Right atrium auricular region (tissue), 2 donors: Measurements from ENCODE around the gene ATR. TPM values are rescaled to one million over a fixed set of nuclear protein-coding genes. Genes with fewer than 3 reads are reported as not detected.
"Not testable (repeated sequence)": the region's sequence is repeated elsewhere in the genome, so short reads cannot be mapped to it uniquely, and the experiment has no call there.

ENCODE experiments used
- DNase-seq: peaks from one replicate; pipeline ENCODE4 v3.0.0-alpha.2; 2019; ENCODE audit warnings: low spot score
- H3K27ac ChIP-seq, 2 donors: fragments of 200-600 bp; sonication (generic); 1 replicate in 1 of 2; 2 replicates in 1 of 2; pipeline ENCODE4 v1.5.1; 2016 to 2019
- H3K27me3 ChIP-seq, 2 donors: fragments of 200-600 bp; sonication (generic); one replicate each; pipeline versions ENCODE4 v1.5.1 to v1.6.0; 2017 to 2019
- H3K36me3 ChIP-seq: fragments of 200-600 bp; sonication (generic); one replicate; pipeline ENCODE4 v1.5.1; 2016
- H3K4me1 ChIP-seq, 2 donors: fragments of 200-600 bp; sonication (generic); one replicate each; pipeline versions ENCODE4 v1.5.1 to v1.6.0; 2017 to 2019
- H3K4me3 ChIP-seq, 2 donors: fragments of 200-600 bp; sonication (generic); 1 replicate in 1 of 2; 2 replicates in 1 of 2; pipeline ENCODE4 v1.5.1; 2017 to 2019; ENCODE audit warnings: mild to moderate bottlenecking in 1 of 2, moderate library complexity in 1 of 2
- H3K9me3 ChIP-seq, 2 donors: fragments of 200-600 bp; sonication (generic); one replicate each; pipeline ENCODE4 v1.5.1; 2019
- total RNA-seq, 2 donors: library from RNA; depleted of rRNA; stranded (reverse); fragments of >200 nt; gene quantifications; one replicate each; pipeline ENCODE4 v1.1.0, GENCODE V29; 2016
- TF ChIP-seq, protein P1 (sequence below), 2 donors: fragments of 200-600 bp; sonication (generic); IDR thresholded peaks; one replicate each; pipeline ENCODE4 v1.5.1; 2019; ENCODE audit warnings: antibody characterized with exemption in 2 of 2

Gene ATR
- total RNA-seq, 2 donors from 2014 or later: 9.0 to 18.4 TPM

DNA sequence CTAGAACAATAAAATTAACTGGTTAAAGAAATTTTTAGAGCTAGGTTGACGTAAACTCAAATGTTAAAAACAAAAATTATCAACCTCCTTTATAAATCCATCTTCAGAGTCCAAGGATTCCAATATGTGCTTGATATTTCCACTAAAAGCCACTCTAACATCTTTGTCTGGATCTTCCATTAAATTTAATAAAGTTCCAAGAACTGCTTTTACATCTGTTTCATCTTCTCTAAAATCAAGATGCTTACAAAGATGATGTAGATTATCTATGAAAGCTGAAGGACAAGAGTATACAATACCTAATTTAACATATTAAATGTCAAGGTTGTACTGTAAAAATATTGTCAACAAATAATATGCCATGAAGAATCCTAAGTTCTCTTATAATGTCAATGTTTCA lies 24.8 kb downstream of the ATR start:
- Histone ChIP-seq H3K27me3 (no peaks in the 10 kb centered on the region), H3K27ac (no peak overlapping the region), H3K36me3 (peaks cover 61% of the 10 kb centered on the region), H3K4me1 (no peaks in the 10 kb centered on the region), H3K4me3 (no peak overlapping the region), H3K9me3 (no peaks in the 10 kb centered on the region)
- TF ChIP-seq, protein P1, sequence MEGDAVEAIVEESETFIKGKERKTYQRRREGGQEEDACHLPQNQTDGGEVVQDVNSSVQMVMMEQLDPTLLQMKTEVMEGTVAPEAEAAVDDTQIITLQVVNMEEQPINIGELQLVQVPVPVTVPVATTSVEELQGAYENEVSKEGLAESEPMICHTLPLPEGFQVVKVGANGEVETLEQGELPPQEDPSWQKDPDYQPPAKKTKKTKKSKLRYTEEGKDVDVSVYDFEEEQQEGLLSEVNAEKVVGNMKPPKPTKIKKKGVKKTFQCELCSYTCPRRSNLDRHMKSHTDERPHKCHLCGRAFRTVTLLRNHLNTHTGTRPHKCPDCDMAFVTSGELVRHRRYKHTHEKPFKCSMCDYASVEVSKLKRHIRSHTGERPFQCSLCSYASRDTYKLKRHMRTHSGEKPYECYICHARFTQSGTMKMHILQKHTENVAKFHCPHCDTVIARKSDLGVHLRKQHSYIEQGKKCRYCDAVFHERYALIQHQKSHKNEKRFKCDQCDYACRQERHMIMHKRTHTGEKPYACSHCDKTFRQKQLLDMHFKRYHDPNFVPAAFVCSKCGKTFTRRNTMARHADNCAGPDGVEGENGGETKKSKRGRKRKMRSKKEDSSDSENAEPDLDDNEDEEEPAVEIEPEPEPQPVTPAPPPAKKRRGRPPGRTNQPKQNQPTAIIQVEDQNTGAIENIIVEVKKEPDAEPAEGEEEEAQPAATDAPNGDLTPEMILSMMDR (IDR thresholded peaks at IDR 0.05): no peak
- no peak for DNase-seq

DNA sequence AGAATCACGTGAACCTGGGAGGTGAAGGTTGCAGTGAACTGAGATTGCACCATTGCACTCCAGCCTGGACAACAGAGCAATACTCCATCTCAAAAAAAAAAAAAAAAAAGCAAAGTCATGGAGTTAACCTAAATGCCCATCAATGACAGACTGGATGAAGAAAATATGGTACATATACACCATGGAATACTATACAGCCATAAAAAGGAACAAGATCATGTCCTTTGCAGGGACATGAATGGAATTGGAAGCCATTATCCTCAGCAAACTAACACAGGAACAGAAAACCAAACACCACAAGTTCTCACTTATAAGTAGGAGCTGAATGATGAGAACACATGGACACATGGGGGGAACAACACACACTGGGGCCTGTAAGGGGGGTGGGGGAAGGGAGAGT lies 26.0 kb downstream of the ATR start:
- H3K27me3 ChIP-seq, H3K4me1 ChIP-seq, H3K9me3 ChIP-seq, H3K27ac ChIP-seq, H3K4me3 ChIP-seq, DNase-seq: not testable (repeated sequence)
- peaks cover 72% of the 10 kb centered on the region for H3K36me3 ChIP-seq

DNA sequence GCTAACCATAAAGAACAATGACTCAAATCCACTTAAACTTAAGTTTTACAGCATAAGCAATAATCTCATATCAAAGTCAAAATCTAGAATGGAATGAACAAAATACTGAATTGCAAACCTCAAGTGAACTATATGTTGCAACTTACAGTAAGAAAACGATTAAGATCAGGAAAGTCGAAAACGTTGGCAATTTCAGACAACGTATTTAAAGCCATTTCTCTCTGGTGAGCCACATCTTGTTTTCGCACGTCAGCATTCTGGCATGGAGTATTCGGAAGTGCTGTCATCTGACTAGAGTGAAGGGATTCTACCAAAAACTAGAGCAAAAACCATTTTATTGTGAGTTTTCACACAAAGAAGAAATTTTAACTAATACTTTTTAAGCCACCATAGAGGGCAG lies 28.5 kb downstream of the ATR start:
- Histone ChIP-seq H3K36me3 (peaks cover 67% of the 10 kb centered on the region), H3K9me3 (no peaks in the 10 kb centered on the region), H3K4me3 (no peak overlapping the region), H3K4me1 (no peaks in the 10 kb centered on the region), H3K27me3 (no peaks in the 10 kb centered on the region), H3K27ac (no peak overlapping the region)
- no peak for DNase-seq
- TF ChIP-seq, protein P1 (IDR thresholded peaks at IDR 0.05): no peak

DNA sequence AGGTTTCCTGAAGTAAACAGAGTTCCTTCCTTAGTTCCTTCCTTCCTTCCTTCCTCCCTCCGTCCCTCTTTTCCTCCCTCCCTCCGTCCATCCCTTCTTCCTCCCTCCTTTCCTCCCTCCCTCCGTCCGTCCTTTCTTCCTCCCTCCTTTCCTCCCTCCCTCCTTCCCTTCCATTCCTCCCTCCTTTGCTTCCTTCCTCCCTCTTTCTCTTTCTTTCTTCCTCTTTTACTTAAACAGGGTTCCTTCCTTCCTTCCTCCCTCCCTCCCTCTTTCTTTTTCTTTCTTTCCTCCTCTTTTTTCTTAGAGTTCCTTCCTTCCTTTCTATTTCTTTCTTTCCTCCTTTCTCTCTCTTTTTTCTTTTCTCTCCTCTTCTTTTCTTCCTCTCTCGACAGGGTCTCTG lies 35.2 kb downstream of the ATR start:
- no peaks in the 10 kb centered on the region for H3K27me3 ChIP-seq
- TF ChIP-seq, protein P1 (IDR thresholded peaks at IDR 0.05): no peak
- DNase-seq: no peak
- no peak overlapping the region for H3K4me3 ChIP-seq
- peaks cover 24% of the 10 kb centered on the region for H3K36me3 ChIP-seq
- no peaks in the 10 kb centered on the region for H3K9me3 ChIP-seq
- H3K27ac ChIP-seq: no peak overlapping the region
- H3K4me1 ChIP-seq: no peaks in the 10 kb centered on the region

DNA sequence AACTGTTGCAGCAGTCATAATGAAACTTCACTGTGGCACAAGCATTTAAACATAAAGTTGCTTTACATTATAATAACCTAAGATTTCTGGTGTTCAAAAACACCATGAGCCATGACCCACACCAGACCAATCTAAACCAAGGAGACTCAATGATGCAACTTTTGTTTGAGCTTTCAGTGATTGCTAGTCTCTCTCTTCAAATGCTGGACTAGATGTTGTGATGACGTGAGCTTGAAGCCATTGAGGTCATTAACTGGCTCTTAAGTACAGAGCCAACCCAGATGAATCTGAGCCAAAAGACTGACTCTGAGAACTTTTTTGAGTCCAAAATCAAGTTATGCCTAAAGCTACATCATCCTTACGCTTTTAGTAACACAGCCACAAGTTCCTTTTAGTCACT lies 36.5 kb downstream of the ATR start:
- Histone ChIP-seq H3K9me3 (no peaks in the 10 kb centered on the region), H3K4me1 (no peaks in the 10 kb centered on the region), H3K36me3 (peaks cover 20% of the 10 kb centered on the region), H3K27ac (no peak overlapping the region), H3K4me3 (no peak overlapping the region), H3K27me3 (no peaks in the 10 kb centered on the region)
- no peak for DNase-seq
- TF ChIP-seq, protein P1 (IDR thresholded peaks at IDR 0.05): no peak

DNA sequence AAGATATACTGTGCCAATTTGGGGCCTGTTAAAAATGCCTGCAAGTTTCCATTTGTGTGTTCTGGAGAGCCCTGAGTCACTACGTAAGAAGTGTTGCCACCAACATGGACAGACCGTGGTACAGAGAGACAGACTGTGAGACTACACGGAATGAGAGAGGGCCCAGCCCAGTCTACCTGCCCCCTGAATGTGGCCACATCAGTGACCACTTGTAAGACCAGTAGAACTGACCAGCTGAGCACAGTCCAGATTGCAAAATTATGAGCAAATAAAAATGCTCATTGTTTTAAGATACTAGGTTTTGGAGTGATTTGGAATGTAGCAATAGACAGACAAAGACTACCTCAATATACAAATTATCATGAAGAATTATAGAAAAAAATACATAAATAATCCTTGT lies 42.0 kb downstream of the ATR start:
- Histone ChIP-seq H3K4me1 (no peaks in the 10 kb centered on the region), H3K27ac (no peak overlapping the region), H3K36me3 (peaks cover 43% of the 10 kb centered on the region), H3K9me3 (no peaks in the 10 kb centered on the region), H3K27me3 (no peaks in the 10 kb centered on the region), H3K4me3 (no peak overlapping the region)
- DNase-seq: no peak
- TF ChIP-seq, protein P1 (IDR thresholded peaks at IDR 0.05): no peak
